NCI-H2171 treated with DMSO at 0.1 percent for 48 hours (cell line): ENCODE results near the gene PDE3A.
"Not testable (repeated sequence)": the region's sequence is repeated elsewhere in the genome, so short reads cannot be mapped to it uniquely, and the experiment has no call there.

Source experiments
- DNase-seq: peaks from one replicate; lab custom pipeline; 2025; lab: John Stamatoyannopoulos, UW

The PDE3A gene

GRCh38 chr12:20374795-20375194 lies 6.5 kb downstream of the PDE3A start:
- no peak for DNase-seq

- no peak for DNase-seq
These were observed 7.2 kb downstream of the PDE3A start for GRCh38 chr12:20375560-20375959.

- DNase-seq = no peak
These were observed 8.6 kb downstream of the PDE3A start for GRCh38 chr12:20376984-20377383.

- DNase-seq = no peak
These were observed 9.4 kb downstream of the PDE3A start for GRCh38 chr12:20377750-20378149.

- no peak for DNase-seq
These were observed 13.8 kb downstream of the PDE3A start for GRCh38 chr12:20382117-20382516.

- no peak for DNase-seq
These were observed 15.3 kb downstream of the PDE3A start for GRCh38 chr12:20383612-20384011.

- DNase-seq = not testable (repeated sequence)
These were observed 16.5 kb downstream of the PDE3A start for GRCh38 chr12:20384836-20385235.

- DNase-seq = no peak
These were observed 22.5 kb downstream of the PDE3A start for GRCh38 chr12:20390846-20391245.

GRCh38 chr12:20392339-20392738 lies 24.0 kb downstream of the PDE3A start:
- no peak for DNase-seq

- DNase-seq = no peak
These were observed 25.4 kb downstream of the PDE3A start for GRCh38 chr12:20393707-20394106.

- no peak for DNase-seq
These were observed 27.6 kb downstream of the PDE3A start for GRCh38 chr12:20395791-20396550.

- no peak for DNase-seq
These were observed 30.3 kb downstream of the PDE3A start for GRCh38 chr12:20398686-20399085.

GRCh38 chr12:20400003-20400402 lies 31.7 kb downstream of the PDE3A start:
- DNase-seq = no peak

GRCh38 chr12:20403230-20403629 lies 34.9 kb downstream of the PDE3A start:
- no peak for DNase-seq

GRCh38 chr12:20404576-20405346 lies 36.4 kb downstream of the PDE3A start:
- DNase-seq = no peak

GRCh38 chr12:20409607-20410377 lies 41.5 kb downstream of the PDE3A start:
- DNase-seq = no peak

- DNase-seq = no peak
These were observed 42.4 kb downstream of the PDE3A start for GRCh38 chr12:20410734-20411133.

GRCh38 chr12:20411345-20411744 lies 43.0 kb downstream of the PDE3A start:
- DNase-seq = no peak

- DNase-seq = peak; percentile 24
These were observed 46.7 kb downstream of the PDE3A start for GRCh38 chr12:20415028-20415427.

GRCh38 chr12:20415641-20416040 lies 47.3 kb downstream of the PDE3A start:
- DNase-seq = no peak

GRCh38 chr12:20420557-20420956 lies 52.2 kb downstream of the PDE3A start:
- no peak for DNase-seq

- no peak for DNase-seq
These were observed 53.1 kb downstream of the PDE3A start for GRCh38 chr12:20421421-20421820.

- no peak for DNase-seq
These were observed 55.2 kb downstream of the PDE3A start for GRCh38 chr12:20423557-20423956.
